OCI-LY7 (cell line): ENCODE measurements around the gene CACNA1H. TPM values are rescaled to one million over a fixed set of nuclear protein-coding genes. Genes with fewer than 3 reads are reported as not detected.

ENCODE experiments used
- BruUV-seq: library from RNA; stranded (reverse); fragments of 400-500 nt; replicated peaks from 2 replicates; lab custom pipeline; 2021; lab: Mats Ljungman, UMichigan
- CTCF ChIA-PET: fragments of 300-600 bp; sonication (Branson Sonifier 250); formaldehyde crosslinking; loops from one replicate; lab custom pipeline; 2022; ENCODE audit warnings: antibody characterized with exemption; ENCODE audit not compliant: unreplicated experiment; lab: Charles Lee
- POLR2A ChIA-PET: fragments of 300-600 bp; sonication (Branson Sonifier 250); formaldehyde crosslinking; loops from one replicate; lab custom pipeline; 2022; ENCODE audit warnings: antibody characterized with exemption; lab: Charles Lee
- DNase-seq: peaks from one replicate; pipeline ENCODE4 v3.0.0-alpha.2; 2015; ENCODE audit warnings: low spot score
- H2AFZ ChIP-seq: fragments of 200-600 bp; sonication (generic), shearing (Covaris generic); 2 replicates; pipeline ENCODE4 v1.6.1; 2014; ENCODE audit warnings: mild to moderate bottlenecking, antibody characterized with exemption, low read length, moderate library complexity
- H3K27ac ChIP-seq: fragments of 200-600 bp; sonication (generic); 2 replicates; pipeline ENCODE4 v1.5.1; 2014; ENCODE audit warnings: mixed run types, low read depth, mild to moderate bottlenecking, moderate library complexity, low read length, inconsistent platforms; ENCODE audit not compliant: poor library complexity, severe bottlenecking
- H3K36me3 ChIP-seq: fragments of 200-600 bp; sonication (generic); 2 replicates; pipeline ENCODE4 v1.6.1; 2014; ENCODE audit warnings: mild to moderate bottlenecking, antibody characterized with exemption, low read length, moderate library complexity, mixed read lengths; ENCODE audit not compliant: insufficient read depth
- H3K4me1 ChIP-seq: fragments of 200-600 bp; sonication (generic); 2 replicates; pipeline ENCODE4 v1.5.1; 2014; ENCODE audit warnings: mild to moderate bottlenecking, low read length; ENCODE audit not compliant: insufficient read depth, poor library complexity, severe bottlenecking
- H3K4me2 ChIP-seq: fragments of 200-600 bp; sonication (generic); 2 replicates; pipeline ENCODE4 v1.6.1; 2014; ENCODE audit warnings: mild to moderate bottlenecking, low read length
- H3K4me3 ChIP-seq: fragments of 200-600 bp; sonication (generic); 2 replicates; pipeline ENCODE4 v1.5.1; 2014; ENCODE audit warnings: mild to moderate bottlenecking, low read depth, low read length; ENCODE audit not compliant: poor library complexity, severe bottlenecking
- H3K79me2 ChIP-seq: fragments of 200-600 bp; sonication (generic); 2 replicates; pipeline ENCODE4 v1.6.1; 2016; ENCODE audit warnings: low read depth, mild to moderate bottlenecking, low read length, moderate library complexity, mixed read lengths; ENCODE audit not compliant: insufficient read depth
- H3K9me2 ChIP-seq: fragments of 200-600 bp; sonication (generic); 2 replicates; pipeline ENCODE4 v1.6.1; 2016; ENCODE audit warnings: mild to moderate bottlenecking, low read length, mixed read lengths; ENCODE audit not compliant: insufficient read depth
- H3K9me3 ChIP-seq: fragments of 200-600 bp; sonication (generic); 2 replicates; pipeline ENCODE4 v1.6.1; 2014; ENCODE audit warnings: mild to moderate bottlenecking, mixed run types, low read length, mixed read lengths
- H4K20me1 ChIP-seq: fragments of 200-600 bp; sonication (generic); 2 replicates; pipeline ENCODE4 v1.6.1; 2014; ENCODE audit warnings: mild to moderate bottlenecking, antibody characterized with exemption, low read length, moderate library complexity, mixed read lengths; ENCODE audit not compliant: insufficient read depth
- CTCF ChIP-seq: fragments of 200-600 bp; sonication (generic); conservative IDR thresholded peaks from 2 replicates; pipeline ENCODE4 v1.5.1; 2014; ENCODE audit warnings: mild to moderate bottlenecking, antibody characterized with exemption, low read length, moderate library complexity, mixed read lengths
- EZH2phosphoT487 ChIP-seq: fragments of 200-600 bp; sonication (generic); IDR thresholded peaks from 2 replicates; pipeline ENCODE4 v1.6.1; 2018; ENCODE audit warnings: low read depth, borderline replicate concordance, mild to moderate bottlenecking, mixed run types, antibody characterized with exemption, low read length, moderate library complexity, mixed read lengths
- intact Hi-C: fragments of 100-400 bp; cut with micrococcal nuclease; formaldehyde crosslinking; loops from one replicate; pipeline ENCODE4 v1.10.0; 2022; ENCODE audit not compliant: unreplicated experiment
- total RNA-seq, 2 experiments: library from RNA; depleted of rRNA in 1 of 2; stranded (reverse); fragments of >200 nt in 1 of 2; shearing (Covaris generic) in 1 of 2; gene quantifications; 2 replicates each; pipeline ENCODE4 v1.2.3, GENCODE V29; 2014 to 2022

Gene CACNA1H
- total RNA-seq, 2 experiments from 2014 or later = not detected

GRCh38 chr16:1193143-1193824 is 40.4 kb downstream of the CACNA1H start:
- H3K9me2 ChIP-seq = no peaks in the 10 kb centered on the region
- POLR2A ChIA-PET = no interaction called here
- intact Hi-C loops = no loop called here
- CTCF ChIA-PET = no interaction called here
- no peak overlapping the region for H3K27ac ChIP-seq
- H3K36me3 ChIP-seq = no peaks in the 10 kb centered on the region
- no TSS peak for BruUV-seq
- H3K4me2 ChIP-seq = no peak overlapping the region
- no peak overlapping the region for H3K4me3 ChIP-seq
- no peak overlapping the region for H2AFZ ChIP-seq
- H3K9me3 ChIP-seq = no peaks in the 10 kb centered on the region
- no peaks in the 10 kb centered on the region for H3K79me2 ChIP-seq
- no peaks in the 10 kb centered on the region for H3K4me1 ChIP-seq
- H4K20me1 ChIP-seq = no peaks in the 10 kb centered on the region
- no peak for DNase-seq
- TF ChIP-seq CTCF (no peak), EZH2phosphoT487 (no peak)

GRCh38 chr16:1193825-1194581 is 41.1 kb downstream of the CACNA1H start:
- no peak overlapping the region for H3K4me2 ChIP-seq
- H3K9me3 ChIP-seq = no peaks in the 10 kb centered on the region
- no peak overlapping the region for H3K27ac ChIP-seq
- no peaks in the 10 kb centered on the region for H3K79me2 ChIP-seq
- H3K36me3 ChIP-seq = no peaks in the 10 kb centered on the region
- no peak for TF ChIP-seq CTCF
- no peak for TF ChIP-seq EZH2phosphoT487
- H4K20me1 ChIP-seq = no peaks in the 10 kb centered on the region
- no peak overlapping the region for H3K4me3 ChIP-seq
- H3K9me2 ChIP-seq = no peaks in the 10 kb centered on the region
- H3K4me1 ChIP-seq = no peaks in the 10 kb centered on the region
- no peak overlapping the region for H2AFZ ChIP-seq
- intact Hi-C loops = loop anchor here (1.0 kb wide), 1 partner anchor 88 kb away; no protein-coding TSS in a partner anchor
- ChIA-PET CTCF (no interaction called here), POLR2A (no interaction called here)
- no TSS peak for BruUV-seq
- DNase-seq = no peak
